ENCODE measurements around the gene EFCAB7.
"Not testable (repeated sequence)": the region's sequence is repeated elsewhere in the genome, so short reads cannot be mapped to it uniquely, and the experiment has no call there.

The EFCAB7 gene

DNA sequence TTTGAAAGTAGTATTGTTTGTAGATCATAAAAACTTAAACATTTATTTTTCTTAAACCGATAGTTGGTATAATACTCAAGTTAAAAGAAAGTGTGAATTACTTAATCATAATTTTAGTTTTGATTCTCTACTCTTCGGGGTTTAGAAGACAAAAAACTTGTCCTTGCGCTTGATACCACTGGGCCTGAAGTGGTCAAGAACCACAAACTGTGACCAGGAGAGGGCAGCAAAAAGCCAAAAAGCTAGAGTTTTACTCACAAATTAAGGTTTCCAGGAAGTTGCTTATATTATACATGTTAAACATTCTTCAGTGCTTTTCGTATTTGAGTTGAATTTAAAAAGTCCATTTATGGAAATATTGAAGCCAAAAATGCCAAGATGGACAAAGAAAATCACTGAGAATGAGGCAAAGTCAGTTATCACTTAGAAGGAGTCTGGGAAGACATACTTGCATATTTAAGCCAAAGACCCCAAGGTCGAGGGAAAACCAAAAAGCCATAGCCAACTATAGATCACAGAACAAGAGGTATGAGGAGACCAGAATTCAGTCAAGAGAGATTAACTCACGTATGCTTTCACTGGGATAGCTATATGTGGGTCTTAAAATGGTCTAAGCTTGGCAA is 34.2 kb downstream of the EFCAB7 start:
- no peak for DNase-seq

DNA sequence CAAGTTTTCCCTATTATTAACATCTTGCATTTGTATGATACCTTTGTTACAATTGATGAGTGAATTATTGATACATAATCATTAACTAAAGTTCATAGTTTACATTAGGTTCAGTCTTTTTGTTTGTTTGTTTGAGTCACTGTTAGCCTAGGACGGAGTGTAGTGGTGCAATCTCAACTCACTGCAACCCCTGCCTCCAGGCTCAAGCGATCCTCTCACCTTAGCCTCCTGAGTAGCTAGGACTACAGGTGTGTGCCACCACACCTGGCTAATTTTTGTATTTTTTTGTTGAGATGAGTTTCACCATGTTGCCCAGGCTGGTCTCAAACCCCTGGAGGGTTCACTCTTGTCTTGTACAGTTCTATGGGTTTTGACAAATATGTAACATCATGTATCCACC is 36.0 kb downstream of the EFCAB7 start:
- DNase-seq = no peak

DNA sequence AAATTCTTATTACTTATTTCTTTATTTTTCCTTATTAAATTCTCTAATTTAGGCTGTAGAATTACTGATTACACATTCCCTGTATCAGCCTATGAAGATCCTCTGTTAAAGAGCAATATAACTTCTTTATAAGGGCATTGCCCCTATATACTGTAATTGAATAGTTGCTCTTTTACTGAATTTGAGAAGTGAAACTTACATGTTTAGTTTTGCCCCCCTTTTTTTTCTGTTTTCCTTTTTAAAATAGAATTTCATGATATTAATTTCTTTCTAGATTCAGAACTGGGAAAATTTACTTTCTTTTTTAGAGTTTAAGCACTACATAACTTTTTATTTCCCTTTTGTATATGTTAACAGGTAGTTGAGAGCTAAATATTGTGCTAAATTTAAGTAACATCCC is 40.4 kb downstream of the EFCAB7 start:
- no peak for DNase-seq

DNA sequence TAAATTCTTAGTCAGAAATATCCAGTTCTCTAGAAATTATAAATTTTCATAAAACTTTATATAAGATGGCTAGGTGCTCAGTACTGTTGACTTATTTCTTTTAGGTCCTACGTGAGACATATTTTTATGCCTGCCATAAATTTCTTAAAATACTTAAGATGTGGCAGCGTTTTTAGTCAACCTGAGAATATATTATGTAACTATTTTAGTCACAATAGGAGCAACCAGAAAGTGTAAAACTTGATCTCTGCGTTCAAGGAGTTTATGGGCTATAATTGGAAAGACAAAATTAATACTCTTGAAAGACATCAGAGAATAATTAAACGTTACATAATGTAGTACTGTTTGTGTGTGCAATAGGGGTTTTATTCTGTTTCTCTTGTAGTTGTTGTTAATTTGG is 45.7 kb downstream of the EFCAB7 start:
- DNase-seq = no peak

DNA sequence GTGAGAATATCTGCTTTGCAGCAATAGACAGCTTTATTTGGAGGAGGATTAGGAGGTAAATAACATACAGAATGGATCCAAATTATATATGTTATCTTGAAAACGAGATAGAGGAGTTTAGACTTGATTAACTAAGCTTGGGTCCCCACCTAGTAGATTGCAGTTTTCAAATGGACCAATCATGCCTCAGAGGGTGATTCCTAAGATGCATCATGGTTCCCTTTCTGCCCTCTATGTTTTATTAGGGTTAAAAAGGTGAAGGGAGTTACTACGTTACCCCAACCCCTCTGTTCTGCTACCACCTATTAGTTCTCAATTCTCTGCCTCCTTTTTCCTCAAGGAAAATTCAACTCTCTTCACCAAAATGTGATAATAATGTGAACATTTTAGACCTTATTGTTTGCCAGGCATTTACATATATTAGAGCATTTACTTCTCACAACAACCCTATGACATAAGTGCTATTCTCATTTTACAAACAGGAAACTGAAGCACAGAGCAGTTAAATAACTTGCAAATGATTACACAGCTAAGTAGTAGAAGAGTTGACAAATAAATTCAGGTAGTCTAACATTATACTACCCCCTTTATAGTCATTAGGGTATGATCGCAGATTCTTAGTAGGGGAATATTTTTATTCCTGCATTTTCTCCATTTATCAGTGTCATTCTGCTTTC is 46.5 kb downstream of the EFCAB7 start:
- no peak for DNase-seq

DNA sequence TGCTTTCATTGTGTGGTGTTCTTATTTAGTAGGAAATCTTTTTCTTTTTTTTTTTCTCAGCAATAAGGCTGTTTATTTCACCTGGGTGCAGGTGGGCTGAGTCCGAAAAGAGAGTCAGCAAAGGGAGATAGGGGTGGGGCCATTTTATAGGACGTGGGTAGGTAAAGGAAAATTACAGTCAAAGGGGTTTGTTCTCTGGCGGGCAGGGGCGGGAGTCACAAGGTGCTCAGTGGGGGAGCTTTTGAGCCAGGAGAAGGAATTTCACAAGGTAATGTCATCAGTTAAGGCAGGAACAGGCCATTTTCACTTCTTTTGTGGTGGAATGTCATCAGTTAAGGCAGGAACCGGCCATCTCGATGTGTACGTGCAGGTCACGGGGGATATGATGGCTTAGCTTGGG is 49.4 kb downstream of the EFCAB7 start:
- DNase-seq = not testable (repeated sequence)

DNA sequence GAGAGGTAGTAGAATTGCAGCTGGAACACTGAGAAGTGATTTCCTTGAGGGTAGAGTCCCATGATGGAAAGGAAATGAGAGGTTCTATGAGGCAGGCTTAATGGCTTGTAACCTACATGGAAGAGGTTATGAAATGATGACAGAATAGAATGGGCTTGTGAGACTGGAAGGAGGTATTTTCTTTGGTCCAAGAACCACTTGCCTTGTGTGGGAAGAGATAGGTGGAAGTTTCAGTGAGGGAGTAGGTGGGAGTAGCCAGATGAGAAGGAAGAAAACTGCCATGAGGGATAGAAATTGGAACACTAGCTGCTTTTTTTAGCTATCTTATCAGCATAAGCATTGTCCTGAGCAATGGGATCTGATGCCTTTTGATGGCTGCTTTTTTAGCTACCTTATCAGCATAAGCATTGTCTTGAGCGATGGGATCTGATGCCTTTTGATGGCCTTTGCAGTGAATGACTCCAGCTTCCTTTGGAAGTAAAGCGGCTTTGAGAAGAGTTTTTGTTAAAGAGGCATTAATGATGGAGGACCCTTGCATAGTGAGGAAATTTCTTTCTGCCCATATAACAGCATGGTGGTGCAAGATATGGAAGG is 51.0 kb downstream of the EFCAB7 start:
- not testable (repeated sequence) for DNase-seq

DNA sequence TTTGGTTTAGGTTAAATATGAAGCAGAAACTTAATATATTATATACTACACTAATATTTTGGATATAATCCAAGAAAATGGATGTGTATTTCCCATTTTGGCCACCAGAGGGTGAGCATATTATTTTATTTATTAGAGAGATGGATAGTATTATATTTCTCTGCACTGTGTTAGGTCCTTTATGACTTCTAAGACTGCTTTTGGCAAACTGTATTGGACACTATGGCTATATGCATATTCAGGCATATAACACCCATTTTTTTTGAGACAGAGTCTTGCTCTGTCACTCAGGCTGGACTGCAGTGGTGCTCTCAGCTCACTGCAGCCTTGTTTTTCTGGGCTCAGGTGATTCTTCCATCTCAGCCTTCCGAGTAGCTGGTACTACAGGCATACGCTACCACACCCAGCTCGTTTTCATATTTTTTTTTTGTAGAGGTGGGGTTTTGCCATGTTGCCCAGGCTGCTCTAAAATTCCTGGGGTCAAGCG is 52.1 kb downstream of the EFCAB7 start:
- no peak for DNase-seq

DNA sequence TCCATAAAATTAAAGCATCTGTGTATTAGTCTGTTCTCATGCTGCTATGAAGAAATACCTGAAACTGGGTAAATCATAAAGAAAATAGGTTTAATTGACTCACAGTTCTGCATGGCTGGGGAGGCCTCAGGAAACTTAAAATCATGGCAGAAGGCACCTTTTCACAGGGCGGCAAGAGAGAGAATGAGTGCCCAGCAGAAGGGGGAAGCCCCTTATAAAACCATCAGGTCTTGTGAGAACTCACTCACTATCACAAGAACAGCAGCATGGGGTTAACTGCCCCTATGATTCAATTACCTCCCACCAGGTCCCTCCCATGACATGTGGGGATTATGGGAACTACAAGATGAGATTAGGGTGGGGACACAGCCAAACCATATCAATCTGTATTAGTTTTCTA is 63.0 kb downstream of the EFCAB7 start:
- not testable (repeated sequence) for DNase-seq

DNA sequence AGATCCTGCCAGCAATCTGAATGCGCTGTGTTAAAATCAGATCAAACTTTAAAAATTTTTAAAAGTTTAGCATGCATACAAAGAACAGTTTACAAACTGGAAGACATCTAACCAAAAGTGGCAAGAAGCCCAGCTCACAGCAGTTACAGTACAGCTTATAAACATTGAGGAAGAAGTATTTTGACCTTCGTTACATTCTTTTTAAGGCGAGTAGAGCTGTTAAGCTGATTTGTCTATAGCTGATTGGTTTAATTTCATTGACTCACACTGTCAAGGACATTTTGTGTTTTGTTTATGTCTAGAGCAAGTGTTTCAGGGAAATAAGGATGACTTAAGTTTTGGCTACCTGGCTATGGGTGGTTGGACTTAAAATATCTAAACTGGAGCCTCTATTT is 66.8 kb downstream of the EFCAB7 start:
- no peak for DNase-seq

DNA sequence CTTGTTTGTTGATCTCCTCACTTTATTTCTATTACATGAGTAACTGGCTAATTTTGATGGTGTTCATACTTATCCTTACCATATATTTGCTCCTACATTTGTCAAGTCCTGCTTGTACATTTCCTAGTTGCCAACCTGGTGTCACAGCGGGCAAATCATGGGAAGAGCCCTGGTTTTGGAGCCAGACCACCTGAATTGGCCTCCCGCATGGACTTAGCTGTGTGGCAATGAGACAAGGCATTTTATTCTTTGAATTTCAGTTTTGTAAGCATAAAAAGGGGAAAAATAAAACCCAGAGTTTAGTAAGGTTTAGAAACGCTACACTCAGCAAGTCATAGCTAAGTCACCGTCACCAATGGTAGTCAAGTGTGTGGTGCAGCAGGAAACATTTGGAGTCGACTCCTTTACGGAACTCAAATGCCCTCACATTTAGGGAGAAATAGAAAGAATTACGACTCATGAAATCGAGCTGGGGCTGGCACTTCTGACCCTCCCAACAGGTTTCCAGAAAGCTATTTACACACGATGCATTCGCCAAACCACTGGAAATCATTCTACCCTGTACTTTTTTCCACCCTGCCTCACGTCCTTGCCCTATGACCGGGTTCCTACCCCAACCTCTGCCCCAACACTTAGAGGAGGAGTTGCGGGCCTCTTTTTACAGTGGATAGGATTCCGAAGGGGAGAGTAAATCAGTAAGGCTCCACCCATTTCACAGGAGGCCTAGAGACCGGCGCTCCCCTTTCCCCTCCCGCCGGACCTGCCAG is 69.4 kb downstream of the EFCAB7 start:
- DNase-seq = no peak

DNA sequence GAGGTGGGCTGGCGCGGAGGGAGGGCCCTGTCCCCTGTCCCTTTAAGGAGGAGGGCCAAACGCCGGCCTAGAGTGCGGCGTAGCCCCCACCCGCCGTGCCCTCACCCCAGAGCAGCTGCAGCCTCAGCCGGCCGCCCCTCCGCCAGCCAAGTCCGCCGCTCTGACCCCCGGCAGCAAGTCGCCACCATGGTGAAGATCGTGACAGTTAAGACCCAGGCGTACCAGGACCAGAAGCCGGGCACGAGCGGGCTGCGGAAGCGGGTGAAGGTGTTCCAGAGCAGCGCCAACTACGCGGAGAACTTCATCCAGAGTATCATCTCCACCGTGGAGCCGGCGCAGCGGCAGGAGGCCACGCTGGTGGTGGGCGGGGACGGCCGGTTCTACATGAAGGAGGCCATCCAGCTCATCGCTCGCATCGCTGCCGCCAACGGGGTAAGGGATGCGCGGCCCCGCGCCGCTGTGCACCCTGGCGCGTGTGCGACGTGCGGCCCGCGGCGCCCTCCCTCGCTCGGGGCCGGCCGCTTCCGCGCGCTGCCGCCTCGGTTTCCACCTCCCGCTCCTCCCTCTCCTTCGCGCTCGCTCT is 70.1 kb downstream of the EFCAB7 start, which contains the start of gene PGM1:
Gene PGM1 (plus strand): TSS at position 109 of the 583 bp plus-strand sequence. CDS start 78 bp downstream, at position 187.
- DNase-seq = peak; percentile 2 to 17

DNA sequence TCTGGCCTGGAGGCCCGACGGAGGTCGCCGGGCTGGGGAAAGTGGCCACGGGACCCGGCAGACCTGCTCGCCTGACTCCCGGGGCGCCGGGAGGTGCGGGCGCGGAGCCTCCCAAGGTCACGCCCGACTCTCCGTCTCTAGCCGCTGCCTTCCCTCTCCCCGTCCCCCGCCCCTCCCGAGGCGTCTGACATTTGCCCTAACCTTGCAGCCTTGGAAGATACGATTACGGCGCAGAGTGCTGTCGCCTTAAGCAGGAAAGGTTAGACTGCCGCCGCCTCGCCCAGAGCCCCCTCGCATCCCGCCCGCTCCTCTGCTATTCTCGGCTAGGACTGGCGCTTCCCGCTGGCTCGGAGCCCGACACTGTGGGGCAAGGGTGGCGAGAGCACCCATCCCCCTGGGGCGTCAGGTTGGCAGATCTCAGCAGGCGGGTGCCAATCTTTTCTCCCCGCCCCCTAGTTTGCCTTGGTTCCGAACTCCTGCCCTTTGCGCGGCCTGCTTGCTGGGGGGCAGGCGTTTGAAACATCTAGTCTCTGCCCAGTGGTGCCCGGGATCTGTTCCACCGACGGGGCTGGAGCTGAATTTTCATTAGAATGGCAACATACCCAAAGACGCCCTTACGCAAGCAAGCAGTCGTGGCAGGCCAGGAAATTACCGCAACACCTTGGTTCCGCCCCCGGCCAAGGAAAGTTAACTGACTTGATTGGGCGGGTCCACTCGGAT is 70.7 kb downstream of the EFCAB7 start:
- DNase-seq = no peak

DNA sequence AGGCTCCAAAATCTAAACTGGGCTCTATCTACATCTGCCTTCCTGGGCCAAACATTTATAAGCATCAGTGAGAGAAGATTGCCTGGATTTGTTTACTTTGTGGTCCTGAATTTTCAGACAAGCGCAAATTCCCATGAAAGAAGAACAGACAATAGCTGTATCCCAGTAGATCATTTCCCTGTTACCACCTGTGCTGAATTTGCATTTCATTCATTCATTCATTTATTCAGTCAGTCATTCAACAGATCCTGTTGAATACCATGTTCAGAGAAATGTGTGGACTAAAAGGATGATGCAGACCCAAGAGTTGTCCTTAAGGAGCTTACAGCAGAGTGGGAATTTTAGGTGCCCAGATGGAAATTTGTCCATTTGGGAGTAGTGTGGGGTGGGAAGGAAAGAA is 72.1 kb downstream of the EFCAB7 start:
- no peak for DNase-seq

DNA sequence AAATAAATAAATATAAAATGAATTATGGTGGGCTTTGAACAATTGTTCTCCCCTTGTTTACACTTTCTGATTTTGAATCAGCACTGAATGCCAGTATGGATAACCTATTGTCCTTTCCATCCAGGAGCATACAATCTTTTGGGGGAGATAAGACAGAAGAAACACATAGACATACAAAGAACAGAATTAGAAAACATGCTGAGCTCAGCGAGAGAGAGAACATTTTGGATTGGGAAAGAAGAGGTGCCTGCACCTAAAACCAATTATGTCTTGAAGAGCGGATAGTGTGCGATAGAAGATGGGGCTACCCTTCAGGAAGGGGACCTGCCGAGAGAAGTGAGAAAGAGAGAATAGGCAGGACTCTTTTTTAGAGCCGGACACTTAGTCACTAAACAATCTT is 76.5 kb downstream of the EFCAB7 start:
- no peak for DNase-seq

DNA sequence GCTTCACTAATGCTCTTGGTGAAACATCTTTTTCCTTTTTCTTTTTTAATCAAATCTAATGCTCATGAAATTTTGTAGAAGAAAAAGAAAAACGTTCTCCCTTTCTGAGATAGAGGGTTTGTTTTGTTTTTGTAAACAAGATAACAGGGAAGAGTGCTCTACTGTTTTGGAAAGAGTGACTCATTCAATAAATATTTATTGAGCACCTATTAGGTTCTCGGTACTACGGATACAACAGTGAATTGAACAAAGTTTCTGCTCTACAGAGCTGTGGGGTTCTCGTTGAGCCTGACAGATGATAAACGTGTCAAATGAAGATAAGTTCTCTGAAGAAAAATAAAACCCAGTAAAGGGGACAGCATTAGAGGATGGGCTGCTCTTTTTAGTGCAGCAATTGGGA is 76.9 kb downstream of the EFCAB7 start:
- no peak for DNase-seq

DNA sequence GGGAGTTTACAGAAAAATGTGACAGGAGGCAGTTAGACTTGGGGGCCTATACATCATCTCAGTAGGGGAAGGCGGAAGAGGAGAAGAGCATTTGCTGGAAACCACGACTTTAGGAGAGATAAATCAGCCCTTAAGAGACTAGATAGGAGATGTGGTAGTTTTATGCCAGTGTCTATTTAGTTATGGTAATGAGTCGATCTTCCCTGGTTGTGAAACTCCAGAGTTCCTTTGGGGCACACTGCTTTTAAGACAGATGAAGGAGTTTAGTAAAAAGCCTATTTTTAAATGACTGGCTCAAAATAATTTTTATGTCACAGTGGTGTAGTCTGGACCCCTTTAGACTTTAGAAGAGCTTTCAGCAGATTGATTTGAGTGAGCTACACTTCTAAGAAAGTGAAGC is 77.7 kb downstream of the EFCAB7 start:
- DNase-seq = no peak

DNA sequence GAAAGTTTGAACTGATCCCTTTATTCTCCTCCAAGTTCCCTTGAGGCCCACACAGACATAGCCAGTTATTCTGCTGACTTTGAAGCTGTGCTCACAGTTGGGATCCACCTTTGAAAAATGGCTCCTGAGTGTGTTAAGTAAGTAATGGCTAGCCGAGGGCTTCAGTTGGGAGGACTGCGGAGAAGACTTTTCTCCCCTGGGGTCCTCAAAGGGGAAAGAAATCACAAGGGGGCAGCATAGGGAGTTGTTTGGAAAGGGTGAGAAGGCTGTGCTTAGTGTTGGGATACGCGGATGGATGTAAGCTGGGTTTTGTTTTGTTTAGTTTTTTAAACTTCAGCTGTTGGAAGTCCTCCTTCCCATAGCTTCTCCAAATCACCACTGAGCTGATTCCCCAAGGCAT is 78.1 kb downstream of the EFCAB7 start:
- no peak for DNase-seq

DNA sequence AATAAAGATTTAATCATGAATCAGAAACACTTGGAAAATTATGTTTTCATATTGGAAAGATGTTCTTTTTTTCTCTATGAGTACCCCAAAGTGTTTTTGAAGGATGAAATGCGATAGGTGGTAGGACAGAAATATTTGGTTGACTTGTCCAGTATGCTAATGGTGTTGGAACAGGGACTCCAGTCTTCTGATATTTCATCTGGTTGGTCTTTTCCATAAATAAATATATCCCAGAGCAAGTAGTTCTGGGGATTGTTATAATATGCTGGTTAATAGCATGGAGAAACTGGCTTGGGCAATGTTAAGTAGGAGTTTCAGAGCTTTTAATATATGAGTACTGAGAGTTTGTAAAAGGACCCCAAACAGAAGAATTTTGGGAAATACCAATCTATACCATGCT is 78.6 kb downstream of the EFCAB7 start:
- DNase-seq = no peak

DNA sequence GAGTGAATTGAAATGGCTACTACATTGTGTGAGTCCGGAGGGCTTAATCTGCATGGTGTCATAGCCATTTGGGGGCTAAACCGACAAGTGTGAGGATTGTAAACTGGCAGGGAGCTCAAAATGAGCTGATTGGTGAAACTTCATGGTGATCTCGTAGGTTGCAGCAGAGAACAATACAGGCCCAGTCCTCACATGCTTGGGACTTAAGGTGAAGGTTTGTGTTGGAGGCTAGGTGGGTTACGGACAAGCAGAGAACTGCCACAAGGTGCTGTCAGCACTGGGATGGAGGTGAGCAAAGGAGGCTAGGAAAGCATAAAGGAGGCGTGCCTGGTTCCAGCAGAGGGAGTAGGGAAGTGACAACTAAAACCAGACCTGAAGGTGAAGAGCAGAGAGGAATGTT is 79.3 kb downstream of the EFCAB7 start:
- DNase-seq = no peak

DNA sequence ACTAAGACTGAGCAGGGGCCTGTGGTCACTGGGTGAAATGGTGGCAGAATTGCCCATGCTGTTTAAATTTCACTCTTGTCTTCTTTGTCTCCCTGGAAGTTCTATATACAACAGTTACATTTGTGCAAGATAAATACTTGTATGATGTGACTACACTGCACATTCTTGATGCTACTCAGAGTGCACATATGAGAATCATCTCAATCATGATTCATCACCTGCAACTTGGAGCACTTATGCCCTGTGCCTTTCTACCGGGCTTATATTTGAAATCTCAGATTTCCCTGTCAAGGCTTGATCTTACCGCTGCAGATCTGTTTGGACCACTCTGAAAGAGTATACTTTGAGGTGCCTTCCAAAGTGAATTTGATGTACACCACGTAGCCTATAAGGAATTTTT is 80.5 kb downstream of the EFCAB7 start:
- no peak for DNase-seq

DNA sequence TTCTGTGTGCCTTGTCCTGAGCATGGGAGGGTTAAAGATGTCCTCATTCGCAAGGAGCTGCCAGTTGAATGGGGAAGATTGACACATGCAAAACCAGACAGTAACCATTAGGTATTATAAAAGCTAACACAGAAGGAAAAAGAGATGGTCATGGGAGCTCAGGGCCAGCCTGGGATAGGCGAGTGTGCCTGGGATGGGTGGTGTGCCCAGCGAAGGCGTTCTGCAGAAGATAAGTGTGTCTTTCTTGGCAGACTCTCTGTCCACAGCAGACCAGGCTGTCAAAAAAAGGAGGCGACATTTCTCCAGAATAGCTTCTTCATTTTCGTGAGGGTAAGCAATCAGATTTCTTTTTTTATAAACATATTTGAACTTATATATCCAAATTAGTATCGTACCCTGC is 84.0 kb downstream of the EFCAB7 start:
- no peak for DNase-seq

DNA sequence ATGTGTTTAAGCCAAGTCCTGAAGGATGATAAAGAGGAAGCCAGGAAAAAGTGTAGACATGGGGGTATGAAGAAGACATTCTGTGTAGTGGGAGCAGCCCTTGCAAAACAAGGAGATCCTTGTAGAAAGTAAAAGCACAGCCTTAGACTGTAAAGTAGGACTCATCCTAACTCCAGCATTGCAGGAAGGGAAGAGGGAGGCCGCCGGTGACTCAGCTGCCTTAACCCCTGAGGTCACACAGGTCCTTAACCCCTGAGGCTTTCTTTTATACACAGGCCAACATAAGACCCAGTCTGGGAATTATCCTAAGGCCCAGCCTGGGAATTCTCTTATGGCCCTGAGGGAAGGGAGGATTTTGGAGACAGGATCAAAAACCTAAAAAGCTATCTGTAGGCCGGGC is 87.9 kb downstream of the EFCAB7 start:
- no peak for DNase-seq

Data from NCI-H187 (cell line).